GM19023 (cell line): Measurements from ENCODE around the gene ZNF496.
"Not testable (repeated sequence)": the region's sequence is repeated elsewhere in the genome, so short reads cannot be mapped to it uniquely, and the experiment has no call there.

Experiments used
- ATAC-seq: cut with Tn5 transposase; IDR thresholded peaks from one replicate; pipeline ENCODE4 v1.9.1; 2021; ENCODE audit warnings: mild to moderate bottlenecking, moderate library complexity; ENCODE audit not compliant: unreplicated experiment

ZNF496 gene

GRCh38 chr1:247331525-247332214 is at the start of gene ZNF496:
TSS of gene ZNF496 (minus strand) at chr1:247331867. CDS start at chr1:247329578, 2,289 bp downstream.
- peak; percentile 64 for ATAC-seq

GRCh38 chr1:247378334-247379073 is 46.8 kb upstream of the ZNF496 start:
- ATAC-seq = no peak

- ATAC-seq = not testable (repeated sequence)
Observed at GRCh38 chr1:247377656-247378055, 46.0 kb upstream of the ZNF496 start.

GRCh38 chr1:247376659-247377058 is 45.0 kb upstream of the ZNF496 start:
- no peak for ATAC-seq

GRCh38 chr1:247375747-247376146 is 44.1 kb upstream of the ZNF496 start:
- ATAC-seq = no peak

DNA sequence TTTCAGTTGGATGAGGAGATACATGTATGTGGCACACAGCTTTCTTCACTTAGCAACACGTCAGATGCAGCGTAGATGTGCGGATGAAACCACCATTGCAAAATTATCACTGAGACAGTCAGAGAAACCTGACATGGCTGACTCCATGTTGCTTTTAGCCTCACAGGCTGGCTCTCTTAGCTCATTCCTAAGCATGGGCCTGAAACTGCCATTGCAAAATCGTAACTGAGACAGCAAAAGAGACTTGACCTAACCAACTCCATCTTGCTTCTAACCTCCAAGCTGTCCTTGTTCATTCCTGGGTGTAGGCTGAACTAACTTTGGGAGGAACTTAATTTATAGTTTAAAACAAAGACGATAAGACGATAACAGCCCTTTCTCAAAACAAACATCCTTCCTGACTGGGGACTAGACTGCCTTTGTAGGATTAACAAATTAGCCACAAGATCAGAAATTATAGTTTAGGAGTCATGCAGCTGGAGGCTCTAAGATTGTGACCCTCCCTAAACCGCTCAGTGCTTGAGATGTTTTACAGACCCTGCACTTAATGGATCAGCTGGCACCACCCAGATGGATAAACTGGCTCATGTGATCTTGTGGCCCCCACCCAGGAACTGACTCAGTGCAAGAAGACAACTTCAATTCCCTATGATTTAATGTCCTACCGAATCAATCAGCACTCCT is 43.1 kb upstream of the ZNF496 start:
- not testable (repeated sequence) for ATAC-seq

GRCh38 chr1:247373721-247374141 is 42.1 kb upstream of the ZNF496 start:
- peak; percentile 54 for ATAC-seq

- ATAC-seq = no peak
Observed at GRCh38 chr1:247371801-247372259, 40.2 kb upstream of the ZNF496 start.

DNA sequence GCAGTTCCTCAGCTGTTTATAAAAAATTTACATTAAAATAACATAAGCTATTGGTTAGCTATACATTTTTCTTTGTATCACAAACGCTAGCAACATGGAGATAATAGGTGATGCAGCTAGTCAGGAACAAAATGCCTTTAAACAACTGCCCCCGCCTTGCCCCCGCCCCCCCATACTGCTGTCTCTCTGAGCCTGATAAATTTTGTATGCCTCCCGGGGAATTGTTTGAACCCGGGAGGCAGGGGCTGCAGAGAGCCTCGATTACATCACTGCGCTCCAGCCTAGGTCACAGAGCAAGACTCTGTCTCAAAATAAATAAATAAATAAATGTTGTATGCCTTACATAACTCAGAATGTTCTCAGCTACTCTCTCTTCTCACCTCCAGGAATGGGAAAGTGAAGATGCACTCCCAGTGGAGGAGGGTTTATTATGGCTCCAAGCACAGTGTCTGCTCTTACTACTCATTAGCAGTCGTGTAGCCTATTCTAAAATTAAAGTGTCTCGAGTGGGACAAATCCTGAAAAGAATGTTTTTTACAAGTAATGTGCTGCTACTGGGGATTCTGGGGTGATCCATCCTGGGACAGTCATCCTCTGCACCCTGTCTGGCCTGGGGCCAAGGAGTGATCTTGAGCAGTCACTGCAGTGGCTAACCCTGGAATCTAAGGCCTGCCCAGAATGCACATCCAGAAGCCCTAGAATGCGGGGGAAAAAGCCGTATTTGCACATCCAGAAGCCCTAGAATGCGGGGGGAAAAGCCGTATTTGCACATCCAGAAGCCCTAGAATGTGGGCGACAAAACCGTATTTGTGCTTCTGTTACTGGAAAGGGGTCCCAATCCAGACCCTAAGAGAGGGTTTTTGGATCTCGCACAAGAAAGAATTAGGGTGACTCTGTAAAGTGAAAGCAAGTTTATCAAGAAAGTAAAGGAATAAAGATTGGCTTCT is 39.4 kb upstream of the ZNF496 start:
- no peak for ATAC-seq

- ATAC-seq = no peak
Observed at GRCh38 chr1:247368490-247369145, 37.0 kb upstream of the ZNF496 start.

DNA sequence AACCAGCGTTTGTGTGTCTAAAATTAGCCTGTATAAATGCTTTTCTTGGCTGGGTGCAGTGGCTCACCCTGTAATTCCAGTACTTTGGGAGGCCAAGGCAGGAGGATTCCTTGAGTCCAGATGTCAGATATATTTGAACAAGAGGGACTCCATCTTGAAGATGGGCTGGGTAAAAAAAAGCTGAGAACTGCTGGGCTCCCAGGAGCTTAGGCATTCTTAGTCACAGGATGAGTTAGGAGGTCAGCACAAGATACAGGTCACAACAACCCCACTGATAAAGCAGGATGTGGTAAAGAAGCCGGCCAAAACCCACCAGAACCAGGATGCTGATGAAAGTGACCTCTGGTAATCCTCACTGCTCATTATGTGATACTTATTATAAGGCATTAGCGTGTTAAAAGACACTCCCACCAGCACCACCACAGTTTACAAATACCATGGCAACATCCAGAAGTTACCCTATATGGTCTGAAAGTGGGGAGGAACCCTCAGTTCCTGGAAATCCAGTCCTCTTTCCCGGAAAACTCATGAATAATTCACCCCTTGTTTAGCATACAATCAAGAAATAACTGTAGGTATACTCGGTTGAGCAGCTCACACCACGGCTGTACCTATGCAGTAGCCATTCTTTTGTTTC is 36.2 kb upstream of the ZNF496 start:
- ATAC-seq = no peak

DNA sequence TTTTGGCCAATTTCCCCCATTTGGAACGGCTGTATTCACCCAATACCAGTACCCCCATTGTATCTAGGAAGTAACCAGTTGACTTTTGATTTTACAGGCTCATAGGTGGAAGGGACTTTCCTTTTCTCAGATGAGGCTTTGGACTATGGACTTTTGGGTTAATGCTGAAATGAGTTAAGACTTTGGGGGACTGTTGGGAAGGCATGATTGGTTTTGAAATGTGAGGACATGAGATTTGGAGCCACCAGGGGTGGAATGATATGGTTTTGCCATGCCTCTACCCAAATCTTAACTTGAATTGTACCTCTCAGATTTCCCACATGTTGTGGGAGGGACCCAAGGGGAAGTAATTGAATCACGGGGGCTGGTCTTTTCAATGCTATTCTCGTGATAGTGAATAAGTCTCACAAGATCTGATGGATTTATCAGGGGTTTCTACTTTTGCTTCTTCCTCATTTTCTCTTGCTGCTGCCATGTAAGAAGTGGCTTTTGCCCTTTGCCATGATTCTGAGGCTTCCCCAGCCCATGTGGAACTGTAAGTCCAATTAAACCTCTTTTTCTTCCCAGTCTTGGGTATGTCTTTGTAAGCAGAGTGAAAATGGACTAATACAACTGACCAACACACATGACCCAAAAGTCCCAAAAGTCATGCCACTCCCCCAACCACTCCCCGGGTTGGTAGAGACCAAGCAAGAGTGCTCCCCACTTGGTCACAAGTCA is 35.4 kb upstream of the ZNF496 start:
- no peak for ATAC-seq

DNA sequence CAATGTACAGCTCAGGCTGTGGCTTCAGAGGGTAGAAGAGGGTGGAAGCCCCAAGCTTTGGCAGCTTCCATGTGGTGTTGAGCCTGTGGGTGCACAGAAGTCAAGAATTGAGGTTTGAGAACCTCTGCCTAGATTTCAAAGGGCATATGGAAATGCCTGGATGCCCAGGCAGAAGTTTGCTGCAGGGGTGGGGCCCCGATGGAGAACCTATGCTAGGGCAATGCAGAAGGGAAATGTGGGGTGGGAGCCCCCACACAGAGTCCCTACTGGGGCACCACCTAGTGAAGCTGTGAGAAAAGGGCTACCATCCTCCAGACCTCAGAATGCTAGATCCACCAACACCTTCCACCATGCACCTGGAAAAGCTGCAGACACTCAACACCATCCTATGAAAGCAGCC is 34.7 kb upstream of the ZNF496 start:
- ATAC-seq = not testable (repeated sequence)

DNA sequence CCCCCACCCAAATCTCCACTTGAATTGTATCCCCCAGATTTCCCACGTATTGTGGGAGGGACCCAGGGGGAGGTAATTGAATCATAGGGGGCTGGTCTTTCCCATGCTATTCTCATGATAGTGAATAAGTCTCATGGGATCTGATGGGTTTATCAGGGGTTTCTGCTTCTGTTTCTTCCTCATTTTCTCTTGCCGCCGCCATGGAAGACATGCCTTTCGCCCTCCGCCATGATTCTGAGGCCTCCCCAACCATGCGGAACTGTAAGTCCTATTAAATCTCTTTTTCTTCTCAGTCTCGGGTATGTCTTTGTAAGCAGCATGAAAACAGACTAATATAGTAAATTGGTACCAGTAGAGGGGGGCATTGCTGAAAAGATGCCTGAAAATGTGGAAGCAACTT is 33.4 kb upstream of the ZNF496 start:
- ATAC-seq = no peak

GRCh38 chr1:247363000-247363399 is 31.3 kb upstream of the ZNF496 start:
- ATAC-seq = not testable (repeated sequence)

- no peak for ATAC-seq
Observed at GRCh38 chr1:247362153-247362552, 30.5 kb upstream of the ZNF496 start.

GRCh38 chr1:247360991-247361731 is 29.5 kb upstream of the ZNF496 start:
- ATAC-seq = no peak
